Naive B cell (primary cell): Measurements from ENCODE around the gene PSMD2. TPM values are rescaled to one million over a fixed set of nuclear protein-coding genes. Genes with fewer than 3 reads are reported as not detected.

Source experiments
- ATAC-seq, 2 donors: fragments of 150-1000 bp; cut with Tn5 transposase; 2 replicates each; pipeline ENCODE4 v1.10.0; 2021; ENCODE audit warnings: low read depth in 2 of 2, mild to moderate bottlenecking in 2 of 2, moderate library complexity in 2 of 2
- DNase-seq: peaks from one replicate; pipeline ENCODE4 v3.0.0; 2022
- H3K27ac Mint-ChIP-seq, 6 donors: one replicate each; pipeline ENCODE4 v1.8.0; 2020 to 2022; ENCODE audit warnings: mild to moderate bottlenecking in 6 of 6, mixed read lengths in 6 of 6, moderate library complexity in 5 of 6, inconsistent platforms in 2 of 6
- H3K27me3 Mint-ChIP-seq, 3 donors: one replicate each; pipeline ENCODE4 v1.8.0; 2021 to 2022; ENCODE audit warnings: mixed read lengths in 3 of 3, mild to moderate bottlenecking in 1 of 3
- H3K36me3 Mint-ChIP-seq, 2 donors: one replicate each; pipeline ENCODE4 v1.8.0; 2020 to 2022; ENCODE audit warnings: mixed read lengths in 2 of 2, inconsistent platforms in 1 of 2, mild to moderate bottlenecking in 1 of 2
- H3K4me1 Mint-ChIP-seq, 3 donors: one replicate each; pipeline ENCODE4 v1.8.0; 2020 to 2022; ENCODE audit warnings: mixed read lengths in 3 of 3, inconsistent platforms in 1 of 3, mild to moderate bottlenecking in 1 of 3, moderate library complexity in 1 of 3
- H3K4me3 Mint-ChIP-seq, 8 donors: one replicate each; pipeline ENCODE4 v1.8.0; 2020 to 2022; ENCODE audit warnings: mild to moderate bottlenecking in 8 of 8, mixed read lengths in 8 of 8, moderate library complexity in 8 of 8, inconsistent platforms in 2 of 8
- H3K9me3 Mint-ChIP-seq, 7 donors: one replicate each; pipeline ENCODE4 v1.8.0; 2020 to 2022; ENCODE audit warnings: mixed read lengths in 7 of 7, mild to moderate bottlenecking in 5 of 7, inconsistent platforms in 2 of 7, moderate library complexity in 1 of 7
- polyA plus RNA-seq, 6 donors: library from polyadenylated mRNA; unstranded; fragments of 300-500 nt; fragmentation: Illumina TruSeq; gene quantifications; one replicate each; pipeline ENCODE4 v1.2.3, GENCODE V29; 2021; ENCODE audit warnings: low read depth in 6 of 6

PSMD2 gene
- polyA plus RNA-seq, 6 donors from 2014 or later: 144 to 190 (median 160) TPM

- H3K9me3 Mint-ChIP-seq: no peaks in the 10 kb centered on the region
- no peaks in the 10 kb centered on the region for H3K27me3 Mint-ChIP-seq
These were observed 15.9 kb downstream of the PSMD2 start for GRCh38 chr3:184314700-184315542.

GRCh38 chr3:184315543-184315867, 16.5 kb downstream of the PSMD2 start:
- no peaks in the 10 kb centered on the region for H3K36me3 Mint-ChIP-seq
- H3K27me3 Mint-ChIP-seq: no peaks in the 10 kb centered on the region
- peak overlapping the region; percentile 61 to 97 (median 78) for H3K27ac Mint-ChIP-seq
- H3K4me1 Mint-ChIP-seq: peaks cover 24 to 36% (median 33%) of the 10 kb centered on the region in 3 donors
- ATAC-seq (no peak), DNase-seq (no peak)
- peak overlapping the region; percentile 50 to 92 (median 84) for H3K4me3 Mint-ChIP-seq
- no peaks in the 10 kb centered on the region for H3K9me3 Mint-ChIP-seq

More at GRCh38 chr3:184314700-184315542, 15.9 kb downstream of the PSMD2 start:
- ATAC-seq (peak; percentile 54 to 55), DNase-seq (peak; percentile 63)
- peak overlapping the region; percentile 66 to 97 (median 86) for H3K27ac Mint-ChIP-seq
- H3K4me3 Mint-ChIP-seq: peak overlapping the region; percentile 79 to 94 (median 90)
- peaks cover 24 to 36% (median 33%) of the 10 kb centered on the region in 3 donors for H3K4me1 Mint-ChIP-seq
- H3K36me3 Mint-ChIP-seq: no peaks in the 10 kb centered on the region

- no peak for ATAC-seq
- peak overlapping the region; percentile 50 to 92 (median 83) for H3K4me3 Mint-ChIP-seq
- no peak for DNase-seq
- H3K4me1 Mint-ChIP-seq: peaks cover 24 to 36% (median 33%) of the 10 kb centered on the region in 3 donors
- no peaks in the 10 kb centered on the region for H3K27me3 Mint-ChIP-seq
- H3K36me3 Mint-ChIP-seq: peaks cover 0 to 5% of the 10 kb centered on the region in 2 donors
- H3K9me3 Mint-ChIP-seq: no peaks in the 10 kb centered on the region
- peak overlapping the region; percentile 61 to 97 (median 80) for H3K27ac Mint-ChIP-seq
These were observed 17.0 kb downstream of the PSMD2 start for GRCh38 chr3:184315871-184316661.

GRCh38 chr3:184316792-184317191, 17.8 kb downstream of the PSMD2 start:
- ATAC-seq (no peak), DNase-seq (no peak)
- Mint-ChIP-seq H3K4me3 (peak overlapping the region in 6 of 8 donors; percentile 2 to 88 (median 60)), H3K27ac (peak overlapping the region in 3 of 6 donors; percentile 52 to 97 (median 81)), H3K36me3 (peaks cover 0 to 13% of the 10 kb centered on the region in 2 donors), H3K27me3 (no peaks in the 10 kb centered on the region), H3K9me3 (no peaks in the 10 kb centered on the region), H3K4me1 (peaks cover 24 to 36% (median 33%) of the 10 kb centered on the region in 3 donors)

GRCh38 chr3:184317201-184317600, 18.2 kb downstream of the PSMD2 start:
- H3K27me3 Mint-ChIP-seq: no peaks in the 10 kb centered on the region
- H3K4me3 Mint-ChIP-seq: peak overlapping the region in 5 of 8 donors; percentile 43 to 88 (median 56)
- ATAC-seq (no peak), DNase-seq (no peak)
- peaks cover 24 to 36% (median 33%) of the 10 kb centered on the region in 3 donors for H3K4me1 Mint-ChIP-seq
- H3K27ac Mint-ChIP-seq: peak overlapping the region in 2 of 6 donors; percentile 60 to 70
- H3K36me3 Mint-ChIP-seq: peaks cover 2 to 17% of the 10 kb centered on the region in 2 donors
- no peaks in the 10 kb centered on the region for H3K9me3 Mint-ChIP-seq

GRCh38 chr3:184320104-184320445, 21.0 kb downstream of the PSMD2 start:
- peaks cover 24 to 36% (median 27%) of the 10 kb centered on the region in 3 donors for H3K4me1 Mint-ChIP-seq
- H3K4me3 Mint-ChIP-seq: peak overlapping the region in 1 of 8 donors; percentile 21
- H3K27me3 Mint-ChIP-seq: no peaks in the 10 kb centered on the region
- peak overlapping the region in 1 of 6 donors; percentile 86 for H3K27ac Mint-ChIP-seq
- ATAC-seq (no peak), DNase-seq (no peak)
- H3K36me3 Mint-ChIP-seq: peaks cover 18 to 41% of the 10 kb centered on the region in 2 donors
- no peaks in the 10 kb centered on the region for H3K9me3 Mint-ChIP-seq

GRCh38 chr3:184321666-184322065, 22.6 kb downstream of the PSMD2 start:
- Mint-ChIP-seq H3K36me3 (peaks cover 18 to 51% of the 10 kb centered on the region in 2 donors), H3K27me3 (no peaks in the 10 kb centered on the region), H3K4me3 (no peak overlapping the region), H3K9me3 (no peaks in the 10 kb centered on the region), H3K4me1 (peaks cover 15 to 25% (median 19%) of the 10 kb centered on the region in 3 donors), H3K27ac (no peak overlapping the region)
- ATAC-seq: no peak
- DNase-seq: no peak

GRCh38 chr3:184322731-184323487, 23.9 kb downstream of the PSMD2 start:
- DNase-seq (no peak), ATAC-seq (no peak)
- Mint-ChIP-seq H3K9me3 (no peaks in the 10 kb centered on the region), H3K27me3 (no peaks in the 10 kb centered on the region), H3K36me3 (peaks cover 27 to 63% of the 10 kb centered on the region in 2 donors), H3K4me1 (peaks cover 4 to 12% (median 7%) of the 10 kb centered on the region in 3 donors), H3K27ac (no peak overlapping the region), H3K4me3 (peak overlapping the region in 1 of 8 donors; percentile 12)

GRCh38 chr3:184323696-184324095, 24.7 kb downstream of the PSMD2 start:
- Mint-ChIP-seq H3K27me3 (no peaks in the 10 kb centered on the region), H3K9me3 (no peaks in the 10 kb centered on the region), H3K4me3 (peak overlapping the region in 1 of 8 donors; percentile 31), H3K27ac (peak overlapping the region in 2 of 6 donors; percentile 47 to 68), H3K4me1 (peaks cover 3 to 10% (median 4%) of the 10 kb centered on the region in 3 donors), H3K36me3 (peaks cover 27 to 68% of the 10 kb centered on the region in 2 donors)
- no peak for DNase-seq
- no peak for ATAC-seq

- Mint-ChIP-seq H3K27ac (peak overlapping the region in 1 of 6 donors; percentile 56), H3K27me3 (no peaks in the 10 kb centered on the region), H3K9me3 (no peaks in the 10 kb centered on the region), H3K4me1 (no peaks in the 10 kb centered on the region), H3K36me3 (peaks cover 27 to 81% of the 10 kb centered on the region in 2 donors), H3K4me3 (no peak overlapping the region)
- ATAC-seq: no peak
- no peak for DNase-seq
These were observed 26.2 kb downstream of the PSMD2 start for GRCh38 chr3:184325269-184325668.

- H3K27ac Mint-ChIP-seq: peak overlapping the region in 1 of 6 donors; percentile 65
- H3K36me3 Mint-ChIP-seq: peaks cover 27 to 79% of the 10 kb centered on the region in 2 donors
- no peak overlapping the region for H3K4me3 Mint-ChIP-seq
- H3K9me3 Mint-ChIP-seq: no peaks in the 10 kb centered on the region
- DNase-seq (no peak), ATAC-seq (no peak)
- no peaks in the 10 kb centered on the region for H3K27me3 Mint-ChIP-seq
- H3K4me1 Mint-ChIP-seq: no peaks in the 10 kb centered on the region
These were observed 26.8 kb downstream of the PSMD2 start for GRCh38 chr3:184325715-184326369.

- H3K27ac Mint-ChIP-seq: peak overlapping the region in 2 of 6 donors; percentile 51 to 57
- no peaks in the 10 kb centered on the region for H3K4me1 Mint-ChIP-seq
- no peaks in the 10 kb centered on the region for H3K27me3 Mint-ChIP-seq
- DNase-seq (no peak), ATAC-seq (no peak)
- no peaks in the 10 kb centered on the region for H3K9me3 Mint-ChIP-seq
- H3K36me3 Mint-ChIP-seq: peaks cover 26 to 72% of the 10 kb centered on the region in 2 donors
- no peak overlapping the region for H3K4me3 Mint-ChIP-seq
These were observed 28.1 kb downstream of the PSMD2 start for GRCh38 chr3:184327171-184327570.
